GM23248 (cell line): Measurements from ENCODE around the gene RALGAPB.

Source experiments
- EZH2 ChIP-seq: fragments of 200-600 bp; sonication (generic); IDR thresholded peaks from 2 replicates; pipeline ENCODE4 v1.6.1; 2018; ENCODE audit warnings: antibody characterized with exemption, mild to moderate bottlenecking; ENCODE audit not compliant: insufficient read depth, poor library complexity, severe bottlenecking
- EZH2phosphoT487 ChIP-seq: fragments of 200-600 bp; sonication (generic); IDR thresholded peaks from 2 replicates; pipeline ENCODE4 v1.6.1; 2018; ENCODE audit warnings: antibody characterized with exemption, moderate library complexity, mild to moderate bottlenecking, low read depth; ENCODE audit not compliant: insufficient read depth

- no peak for TF ChIP-seq EZH2
- no peak for TF ChIP-seq EZH2phosphoT487
These were observed 75.9 kb downstream of the RALGAPB start for GRCh38 chr20:38548356-38549083.
